HG03045 (cell line): ENCODE results near the gene MROH7.
A peak's percentile ranks its signal among the peaks of the same experiment; 100 is the strongest.

Experiments
- ATAC-seq: cut with Tn5 transposase; IDR thresholded peaks from one replicate; pipeline ENCODE4 v1.9.1; 2021; ENCODE audit warnings: mild to moderate bottlenecking, moderate library complexity; ENCODE audit not compliant: unreplicated experiment

MROH7 gene

DNA sequence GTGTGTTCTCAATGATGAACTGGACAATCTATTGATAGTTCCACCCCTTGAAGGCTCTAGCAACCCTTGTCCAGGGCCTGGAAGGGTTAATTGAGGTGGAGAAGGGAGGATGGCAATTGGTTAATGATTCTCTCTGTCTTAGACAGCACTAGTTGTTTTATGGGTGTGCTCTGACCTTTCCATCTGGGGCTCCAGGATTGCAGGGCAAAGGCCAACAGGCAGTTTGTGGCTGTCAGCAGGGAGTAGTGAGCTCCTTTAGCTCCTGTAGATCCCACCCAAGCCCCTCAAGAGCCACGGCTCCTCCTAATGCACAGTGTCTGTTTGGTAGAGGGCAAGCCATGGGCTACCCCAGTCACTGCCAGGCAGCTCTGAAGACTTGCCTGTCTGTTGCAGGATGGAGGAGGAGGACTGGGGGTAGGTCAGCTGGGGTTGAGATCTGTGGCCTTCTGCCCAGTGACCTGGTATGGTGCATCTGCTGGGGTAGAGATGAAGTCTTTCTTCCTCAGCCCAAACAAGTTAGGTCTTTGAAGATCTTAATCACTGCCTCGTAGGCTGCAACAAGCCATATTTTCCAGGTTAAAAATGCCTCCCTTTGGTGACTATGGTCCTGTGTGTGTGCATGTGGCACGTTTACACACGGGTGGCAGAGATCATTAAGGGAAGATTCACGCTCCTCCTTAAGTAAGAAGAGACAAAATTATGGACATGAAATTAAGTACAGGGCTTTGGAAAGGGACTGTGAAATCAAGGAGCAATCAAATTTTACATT is 7.7 kb downstream of the MROH7 start:
- ATAC-seq, result no peak

DNA sequence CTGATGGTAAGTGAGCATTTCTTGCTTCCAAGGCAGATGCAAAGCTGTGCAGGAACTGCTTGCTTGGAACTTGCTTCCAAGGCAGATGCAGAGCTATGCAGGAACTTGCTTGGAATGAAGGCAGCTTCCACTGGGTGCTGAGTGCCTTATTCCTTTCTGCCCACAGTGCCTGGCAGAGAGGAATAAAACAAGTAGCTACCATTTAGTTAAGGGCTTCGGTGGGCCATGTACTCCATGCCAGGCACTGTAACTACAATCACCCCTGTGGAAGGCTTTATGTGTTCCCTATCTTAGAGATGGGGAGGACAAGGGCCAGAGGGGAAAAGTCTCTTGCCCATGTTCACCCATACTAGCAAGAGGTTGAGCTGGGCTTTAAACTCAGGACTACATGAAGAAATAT is 8.3 kb downstream of the MROH7 start:
- no peak for ATAC-seq

DNA sequence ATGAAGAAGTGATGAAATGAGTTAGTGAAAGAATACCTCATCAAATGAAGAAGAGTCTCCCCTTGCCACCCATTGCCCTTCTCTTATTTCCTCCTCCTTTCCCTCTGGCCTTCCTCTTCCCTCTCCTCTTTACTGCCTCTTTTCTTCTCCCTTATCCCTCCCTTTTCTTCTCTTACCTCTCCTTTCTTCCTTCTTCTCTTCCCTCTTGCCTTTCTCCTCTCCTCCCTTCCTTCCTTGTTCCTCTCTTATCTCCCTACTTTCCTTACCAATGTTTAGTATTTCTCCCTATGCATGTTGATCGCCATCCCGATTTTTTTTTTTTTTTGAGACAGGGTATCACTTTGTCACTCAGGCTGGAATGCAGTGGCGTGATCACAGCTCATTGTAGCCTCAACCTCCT is 8.8 kb downstream of the MROH7 start:
- ATAC-seq, result no peak

DNA sequence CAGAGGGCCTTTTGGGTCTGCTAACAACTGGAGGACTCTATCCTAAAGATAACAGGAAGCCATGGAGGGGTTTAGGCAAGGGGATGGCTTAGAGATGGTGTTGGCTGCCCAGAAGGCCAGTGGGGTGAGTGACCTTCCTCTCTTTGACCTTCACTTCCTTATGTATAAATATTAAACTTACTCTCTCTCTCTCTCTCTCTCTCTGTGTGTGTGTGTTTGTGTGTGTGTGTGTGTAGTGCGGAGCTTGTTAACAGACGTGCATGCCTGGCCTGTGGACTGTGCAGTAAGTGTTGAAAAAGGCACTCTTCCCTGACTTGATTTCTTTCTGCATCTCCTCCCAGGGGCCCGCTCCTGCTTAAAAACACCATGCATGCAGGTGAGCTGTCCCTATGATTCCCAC is 10.0 kb downstream of the MROH7 start:
- no peak for ATAC-seq

DNA sequence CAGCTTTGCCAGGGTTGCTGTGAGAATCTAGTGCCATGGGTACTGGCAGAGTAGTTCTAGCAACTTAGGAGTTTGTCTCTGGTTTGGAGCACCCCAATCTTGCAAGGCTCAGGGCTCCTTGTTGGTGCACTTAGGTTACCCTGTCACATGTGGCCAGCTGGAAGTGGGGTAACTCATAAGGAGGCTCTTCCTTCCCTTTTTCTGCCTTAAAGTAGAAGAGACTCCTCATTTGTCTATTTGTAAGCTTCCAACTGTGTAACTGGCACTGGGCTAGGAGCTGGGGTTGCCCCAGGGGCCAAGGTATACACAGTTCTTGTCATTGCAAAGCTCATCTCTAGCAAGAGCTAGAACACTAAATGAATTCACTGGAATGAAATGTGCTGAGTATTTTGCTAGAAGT is 10.6 kb downstream of the MROH7 start:
- no peak for ATAC-seq

DNA sequence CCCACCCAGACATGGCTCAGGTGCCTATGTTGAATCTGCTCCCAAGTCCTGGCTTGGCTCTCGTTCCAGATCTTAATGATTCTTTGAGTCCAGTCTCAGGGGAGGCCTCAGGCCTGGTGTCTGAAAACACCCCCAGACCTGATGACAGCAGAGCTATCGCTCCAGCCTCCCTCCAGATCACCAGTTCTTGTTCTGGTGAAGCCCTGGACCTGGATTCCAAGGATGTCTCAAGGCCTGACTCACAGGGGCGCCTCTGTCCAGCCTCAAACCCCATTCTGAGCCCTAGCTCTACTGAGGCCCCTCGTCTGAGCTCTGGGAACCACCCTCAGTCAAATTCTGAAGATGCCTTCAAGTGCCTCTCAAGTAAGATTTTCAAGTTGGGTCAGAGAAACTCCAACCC is 11.4 kb downstream of the MROH7 start:
- no peak for ATAC-seq

DNA sequence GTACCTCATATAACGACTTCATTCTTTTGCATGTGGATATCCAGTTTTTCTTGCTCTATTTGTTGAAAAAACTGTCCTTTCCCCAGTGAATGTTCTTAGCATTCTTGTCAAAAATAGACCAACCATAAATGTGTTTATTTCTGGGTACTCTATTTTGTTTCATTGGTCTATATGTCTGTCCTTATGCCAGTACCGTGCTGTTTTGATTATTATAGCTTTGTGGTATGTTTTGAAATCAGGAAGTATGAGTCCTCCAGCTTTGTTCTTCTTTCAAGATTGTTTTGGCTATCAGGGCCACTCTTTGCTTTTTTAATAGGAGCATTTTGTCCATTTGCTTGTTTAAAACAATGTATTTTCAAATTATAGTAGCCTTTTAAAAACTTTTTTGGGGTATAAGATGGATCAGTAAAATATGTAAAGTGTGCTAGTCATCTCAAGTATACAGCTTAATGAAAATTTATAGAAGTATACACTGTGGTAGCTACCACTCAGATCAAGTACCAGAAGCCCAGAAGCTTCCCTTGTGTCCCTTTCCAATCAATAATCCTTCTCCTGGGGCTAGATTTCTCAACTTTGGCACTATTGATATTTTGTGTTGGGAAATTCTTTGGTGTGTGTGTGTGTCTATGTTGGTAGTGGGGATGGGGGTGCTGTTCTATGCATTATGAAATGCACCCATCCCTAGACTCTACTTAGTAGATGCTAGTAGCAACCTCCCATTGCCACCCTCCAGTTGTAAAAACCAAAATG is 16.8 kb downstream of the MROH7 start:
- ATAC-seq, result no peak

DNA sequence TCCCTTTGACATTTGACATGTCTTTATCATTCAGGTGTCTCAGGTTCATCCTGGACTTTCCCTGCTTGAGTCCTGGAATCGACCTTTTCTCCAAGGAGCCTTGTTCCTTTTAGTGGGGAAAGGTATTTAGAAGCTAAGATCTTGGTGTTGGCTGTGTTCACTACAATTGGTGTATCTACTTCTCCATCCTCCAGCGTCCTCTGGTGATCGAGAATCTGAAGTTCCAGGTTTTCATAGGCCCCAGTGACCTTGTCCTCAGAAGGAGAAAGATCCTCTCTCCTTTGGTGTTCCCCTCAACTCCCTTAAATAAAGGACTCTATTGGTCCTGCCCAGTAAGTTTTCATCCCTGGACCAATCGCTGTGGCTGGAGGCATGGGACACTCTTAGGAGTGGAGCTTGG is 22.1 kb downstream of the MROH7 start:
- no peak for ATAC-seq

DNA sequence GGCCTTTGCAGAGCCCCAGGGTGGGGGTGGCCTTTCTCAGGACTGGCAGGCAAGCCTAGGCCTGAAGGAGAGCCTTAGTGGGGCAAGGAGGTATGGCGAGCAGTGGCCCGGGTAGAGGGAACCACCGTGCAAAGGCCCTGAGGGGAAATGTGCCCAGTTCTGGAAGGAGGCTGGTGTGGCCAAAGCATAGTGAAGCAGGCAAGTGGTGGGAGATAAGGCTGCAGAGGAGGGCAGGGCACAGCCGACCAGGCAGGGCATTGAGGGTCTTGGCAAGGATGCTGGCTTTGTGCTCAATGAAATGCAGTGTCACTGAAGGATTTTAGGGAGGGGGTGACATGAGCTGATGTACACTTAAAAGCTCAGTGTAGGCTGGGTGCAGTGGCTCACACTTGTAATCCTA is 22.8 kb downstream of the MROH7 start:
- no peak for ATAC-seq

DNA sequence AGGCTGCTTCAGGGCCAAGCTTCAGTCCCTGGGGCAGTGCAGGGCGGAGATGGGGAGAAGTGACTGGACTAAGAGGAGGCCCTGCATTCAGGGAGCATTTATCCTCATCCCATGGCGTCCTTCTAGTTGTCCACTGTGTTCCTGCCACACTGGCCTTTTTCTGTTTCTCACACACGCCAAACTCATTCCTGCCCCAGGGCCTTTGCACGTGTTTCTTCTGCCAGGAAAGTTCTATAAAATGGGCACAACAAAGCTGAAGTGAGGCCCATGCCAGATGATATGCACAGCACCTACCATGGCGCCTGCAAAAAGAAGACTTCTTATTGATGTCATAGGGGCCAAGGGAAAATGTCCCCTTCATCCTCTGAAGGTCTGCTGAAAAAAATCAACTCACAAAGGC is 24.3 kb downstream of the MROH7 start:
- ATAC-seq, result no peak

DNA sequence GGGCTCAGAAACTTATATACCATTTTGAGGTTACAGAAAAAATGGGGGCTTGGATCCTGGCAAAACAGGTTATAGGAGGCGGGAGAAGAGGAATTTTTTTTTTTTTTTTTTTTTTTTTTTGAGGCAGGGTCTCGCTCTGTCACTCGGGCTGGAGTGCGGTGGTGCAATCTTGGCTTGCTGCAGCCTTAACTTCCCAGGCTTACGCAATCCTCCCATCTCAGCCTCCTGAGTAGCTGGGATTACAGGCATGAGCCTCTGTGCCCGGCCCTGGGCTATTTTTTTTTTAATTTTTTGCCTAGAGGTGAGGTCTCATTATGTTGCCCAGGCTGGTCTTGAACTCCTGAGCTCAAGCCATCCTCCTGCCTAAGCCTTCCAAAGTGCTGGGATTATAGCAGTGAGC is 24.7 kb downstream of the MROH7 start:
- ATAC-seq, result no peak

DNA sequence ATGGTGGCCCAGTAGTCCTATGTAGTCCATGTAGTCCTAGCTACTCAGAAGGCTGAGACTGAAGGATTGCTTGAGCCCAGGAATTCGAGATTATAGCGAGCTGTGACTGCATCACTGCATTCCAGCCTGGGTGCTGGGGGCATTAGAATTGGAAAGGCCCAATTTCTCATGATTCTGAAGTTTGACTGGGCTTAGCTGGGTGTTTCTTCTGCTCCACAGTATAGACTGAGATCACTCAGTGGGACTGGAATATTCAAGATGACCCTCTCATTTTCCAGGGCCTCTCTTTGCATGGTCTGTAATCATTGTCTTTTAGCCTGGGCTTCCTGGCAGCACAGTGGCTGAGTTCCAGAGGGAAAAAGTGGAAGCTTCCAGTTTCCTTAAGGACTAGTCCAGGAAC is 26.2 kb downstream of the MROH7 start:
- no peak for ATAC-seq

DNA sequence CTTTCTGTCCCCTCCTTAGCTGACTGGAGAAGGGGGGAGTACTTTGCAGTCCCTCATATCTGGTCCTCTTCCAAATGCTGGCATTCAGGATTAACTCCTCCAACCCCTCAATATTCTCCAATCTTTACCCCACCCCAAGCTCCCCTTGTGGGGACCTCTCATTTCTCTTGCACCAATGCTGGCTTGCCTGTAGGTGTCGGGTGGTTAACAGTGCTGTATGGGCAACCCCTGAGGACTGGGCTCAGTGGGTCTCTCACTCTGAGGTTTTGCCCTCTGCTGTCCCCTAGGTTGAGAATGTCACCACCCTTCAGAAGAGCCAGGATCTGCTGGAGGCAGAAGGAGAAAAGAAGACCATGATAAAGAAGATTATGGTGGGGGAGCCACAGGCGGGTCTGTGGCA is 27.0 kb downstream of the MROH7 start:
- no peak for ATAC-seq

DNA sequence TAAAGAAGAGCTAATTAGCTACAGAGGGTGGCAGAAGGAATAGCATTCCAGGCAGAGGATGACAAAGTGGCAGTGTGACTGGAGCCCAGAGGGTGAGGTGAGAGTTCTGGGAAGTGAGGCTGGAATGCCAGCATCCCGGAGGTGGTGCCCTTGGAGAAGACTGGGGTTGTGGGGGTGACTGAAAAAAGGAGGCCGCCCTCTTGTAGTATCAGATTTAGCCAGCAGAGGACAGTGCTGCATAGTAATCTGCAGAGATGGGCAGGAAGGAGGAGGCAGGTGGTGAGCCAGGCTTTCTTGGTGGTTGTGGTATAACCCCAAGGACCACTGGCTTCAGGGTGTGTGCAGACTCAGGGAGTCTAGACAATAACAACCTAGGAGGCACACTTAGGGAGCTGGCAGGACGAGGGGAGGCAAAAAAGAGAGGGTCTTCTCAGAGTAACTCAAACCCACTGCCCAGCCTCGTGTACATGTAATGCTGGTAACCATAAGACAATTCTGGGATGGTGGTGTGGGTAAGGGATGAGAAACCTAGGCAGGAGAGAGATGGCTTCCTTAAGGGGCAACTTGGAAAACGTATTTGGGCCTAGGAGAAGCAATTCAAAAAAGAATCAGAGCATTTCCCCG is 30.5 kb downstream of the MROH7 start:
- ATAC-seq, result peak; percentile 50

DNA sequence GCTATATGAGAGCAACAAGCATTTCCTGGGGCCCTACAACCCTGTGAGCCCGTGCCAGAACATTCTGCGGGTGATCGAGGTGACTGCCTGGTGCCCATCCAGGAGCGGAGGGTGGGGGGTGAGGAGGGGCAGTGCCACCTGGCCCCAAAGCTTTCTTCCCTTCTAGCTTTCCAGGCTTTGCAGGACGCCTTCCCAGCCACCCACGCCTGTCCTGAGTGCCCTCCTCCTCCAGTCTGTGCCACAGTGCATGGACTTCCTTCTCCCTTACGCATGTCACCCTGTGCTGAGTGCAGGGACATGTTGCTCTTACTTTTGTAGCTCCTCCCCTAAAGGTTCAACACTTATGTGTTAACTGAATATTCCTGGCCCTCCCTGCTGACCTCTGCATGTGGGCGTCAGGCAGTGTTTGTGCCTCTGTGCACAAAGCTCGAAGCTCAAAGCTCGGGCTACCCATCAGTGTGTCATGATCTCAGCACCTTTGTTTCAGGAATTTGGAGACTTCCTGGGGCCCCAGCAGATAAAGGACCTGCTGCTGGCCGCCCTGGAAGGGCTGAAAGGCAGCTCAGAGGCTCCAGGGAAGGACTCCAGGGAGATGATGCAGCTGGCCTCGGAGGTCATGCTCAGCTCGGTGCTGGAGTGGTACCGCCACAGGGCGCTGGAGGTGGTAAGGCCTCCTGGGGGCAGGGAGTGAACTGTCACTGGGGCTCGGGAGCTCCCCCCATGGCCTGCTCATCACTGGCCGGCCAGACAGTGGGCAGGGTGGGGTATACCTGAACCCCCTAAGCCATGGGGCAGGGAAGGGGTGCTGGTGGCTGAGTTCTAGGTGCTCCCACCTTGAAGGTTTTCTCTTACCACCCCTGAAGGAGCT is 37.4 kb downstream of the MROH7 start:
- ATAC-seq, result no peak

DNA sequence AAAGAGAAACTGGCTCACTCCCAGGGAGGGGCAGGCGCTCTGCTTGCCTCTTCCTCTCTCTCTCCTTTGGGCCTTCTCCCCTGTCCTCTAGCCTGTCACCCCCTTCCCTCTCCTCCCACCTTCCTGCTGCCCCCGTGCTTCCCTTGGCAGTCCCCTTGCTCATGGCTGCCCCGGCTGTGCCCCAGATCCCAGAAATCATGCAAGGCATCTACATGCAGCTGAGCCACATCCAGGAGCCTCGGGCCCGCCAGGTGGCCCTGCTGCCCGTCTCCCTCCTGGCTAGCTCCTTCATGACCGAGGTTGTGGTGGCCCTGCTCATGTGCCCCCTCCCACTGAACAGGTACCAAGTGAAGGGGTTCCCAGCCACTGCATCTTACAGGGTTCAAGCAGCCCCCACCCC is 38.1 kb downstream of the MROH7 start:
- ATAC-seq, result no peak

DNA sequence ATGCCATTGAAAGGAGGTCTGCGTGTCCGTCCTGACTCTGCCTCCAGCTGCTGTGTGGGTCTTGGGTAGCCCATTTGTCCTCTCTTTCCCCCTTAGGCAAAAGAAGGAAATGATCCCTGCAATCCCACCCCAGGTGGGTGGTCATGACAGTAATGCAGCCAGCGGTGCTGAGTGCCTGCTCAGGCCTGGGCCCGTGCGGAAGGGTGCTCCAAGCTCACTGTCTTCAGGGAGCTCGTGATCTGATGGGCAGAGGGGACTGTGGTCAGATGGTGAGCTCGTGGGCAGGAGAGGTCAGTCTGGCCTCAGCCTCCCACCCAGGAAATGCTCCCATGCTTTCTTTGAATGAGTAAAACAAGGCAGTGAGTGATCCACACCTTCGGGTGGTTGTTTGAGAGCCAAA is 38.8 kb downstream of the MROH7 start:
- no peak for ATAC-seq

DNA sequence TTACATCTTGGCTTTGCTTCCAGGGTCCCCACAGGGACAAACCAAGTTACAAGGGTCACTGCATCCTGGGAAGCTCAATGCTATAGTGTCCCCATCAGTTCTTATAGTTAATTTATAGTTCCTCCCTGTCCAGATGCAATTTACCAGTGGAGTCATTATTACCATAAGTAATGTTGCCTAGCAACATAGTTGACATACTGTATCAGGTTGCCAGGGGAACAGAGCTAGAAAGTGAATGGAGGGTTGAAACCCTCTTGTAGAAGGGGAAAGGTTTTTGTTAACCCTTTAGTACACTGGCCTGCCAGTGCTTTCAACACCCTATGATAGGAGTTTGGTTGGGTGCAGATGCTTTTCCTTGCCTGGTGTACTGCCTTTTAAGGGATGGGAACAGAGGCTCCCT is 39.8 kb downstream of the MROH7 start:
- ATAC-seq, result no peak

DNA sequence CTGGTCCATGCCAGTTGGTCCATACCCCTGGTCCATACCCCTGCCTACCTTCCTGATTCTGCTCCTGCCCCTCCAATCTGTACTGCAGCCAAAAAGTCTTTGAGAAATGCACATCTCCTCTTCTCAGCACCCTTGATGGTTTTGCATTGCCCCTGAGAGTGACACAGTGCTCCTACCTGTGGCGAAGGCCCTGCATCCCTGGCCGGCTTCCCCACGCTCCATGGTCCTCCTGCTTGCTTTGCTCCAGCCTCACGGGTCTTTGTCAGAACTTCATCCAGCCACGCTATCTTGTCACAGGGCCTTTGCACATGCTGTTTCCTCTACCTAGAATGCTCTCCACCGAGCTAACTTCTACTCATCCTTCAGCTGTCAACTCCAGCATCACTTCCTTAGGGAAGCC is 41.9 kb downstream of the MROH7 start:
- no peak for ATAC-seq

DNA sequence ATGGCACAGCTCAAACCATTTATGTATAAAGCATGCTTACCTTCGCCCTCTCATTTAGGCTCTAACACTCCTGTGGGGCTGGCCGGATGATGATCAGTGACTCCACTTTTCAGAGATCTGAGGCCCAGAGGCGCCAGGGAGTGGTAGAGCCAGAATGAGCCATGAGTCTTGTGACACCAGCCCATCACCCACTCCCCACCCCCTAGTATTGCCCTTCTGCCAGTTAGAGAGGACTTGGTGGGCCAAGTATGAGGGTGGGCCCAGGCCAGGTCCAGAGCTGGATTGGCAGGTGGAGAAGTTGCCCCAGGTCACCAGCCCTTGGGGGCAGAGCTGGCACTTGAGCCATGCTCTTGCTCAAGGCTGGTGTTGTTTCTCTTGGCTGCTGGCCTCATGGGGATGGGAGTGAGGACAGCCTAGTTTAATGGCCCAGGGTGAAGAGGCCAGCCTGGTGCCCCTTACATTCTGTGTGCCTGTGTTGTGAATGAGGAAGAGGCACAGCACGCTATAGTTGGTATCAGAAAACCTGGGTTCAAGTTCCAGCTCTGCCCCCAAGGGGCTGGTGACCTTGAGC is 43.8 kb downstream of the MROH7 start:
- no peak for ATAC-seq

DNA sequence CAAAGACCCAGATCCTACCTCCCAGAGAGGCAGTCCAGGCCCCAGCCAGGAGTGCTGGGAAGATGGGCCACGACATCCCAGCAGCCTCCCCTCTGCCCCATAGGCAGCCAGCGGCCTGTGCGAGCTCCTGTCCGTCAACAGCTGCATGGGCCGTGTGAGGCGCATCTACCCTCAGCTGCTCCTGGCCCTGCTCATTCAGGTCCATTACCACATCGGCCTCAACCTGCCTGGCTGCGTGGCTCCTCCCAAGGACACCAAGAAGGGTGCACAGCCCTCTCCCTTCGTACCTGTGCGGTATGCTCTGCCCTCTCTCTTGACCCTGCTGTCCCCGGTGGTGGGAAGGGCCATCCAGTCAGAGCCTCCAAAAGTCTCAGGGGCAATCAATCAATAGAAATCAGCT is 44.6 kb downstream of the MROH7 start:
- ATAC-seq, result no peak
